ENCODE results near the gene IARS1.

IARS1 gene

DNA sequence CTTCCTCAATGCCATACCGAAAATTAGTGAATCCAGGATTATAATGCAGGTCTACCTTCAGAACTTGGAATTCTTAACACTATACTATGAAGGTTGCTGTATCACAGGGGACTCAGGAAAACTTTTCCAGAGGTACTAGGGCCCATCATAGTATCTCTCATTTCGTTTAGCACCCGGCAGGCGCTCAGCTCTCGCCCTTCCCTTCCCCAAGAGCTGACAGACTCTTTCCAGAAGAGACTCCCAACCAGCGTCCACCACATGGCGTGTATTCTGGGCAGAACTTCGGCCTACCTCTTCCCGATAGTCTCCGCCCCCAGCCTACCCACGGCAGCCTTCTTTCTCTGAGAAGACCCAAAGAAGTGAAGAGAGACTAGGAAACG is 31.4 kb upstream of the IARS1 start:
- H3K27me3 ChIP-seq (ENCODE audit: control insufficient read depth, insufficient read depth, low read length, poor library complexity, severe bottlenecking): no peaks in the 10 kb centered on the region
- no peak overlapping the region for H3K27ac ChIP-seq (ENCODE audit: insufficient read depth, low read depth, low read length, poor library complexity, severe bottlenecking)
- peaks cover 4% of the 10 kb centered on the region for H3K4me1 ChIP-seq (ENCODE audit: control insufficient read depth, insufficient read depth, low read length)
- 0% methylated on average over 12 of the region's 12 CpGs for WGBS, 2 experiments
- peaks cover 16% of the 10 kb centered on the region for H3K36me3 ChIP-seq (ENCODE audit: control insufficient read depth, insufficient read depth, low read length)
- H3K9me3 ChIP-seq (ENCODE audit: control insufficient read depth, low read length): no peaks in the 10 kb centered on the region
- peak overlapping the region; percentile 72 for H3K4me3 ChIP-seq (ENCODE audit: insufficient read depth, low read depth, low read length)

DNA sequence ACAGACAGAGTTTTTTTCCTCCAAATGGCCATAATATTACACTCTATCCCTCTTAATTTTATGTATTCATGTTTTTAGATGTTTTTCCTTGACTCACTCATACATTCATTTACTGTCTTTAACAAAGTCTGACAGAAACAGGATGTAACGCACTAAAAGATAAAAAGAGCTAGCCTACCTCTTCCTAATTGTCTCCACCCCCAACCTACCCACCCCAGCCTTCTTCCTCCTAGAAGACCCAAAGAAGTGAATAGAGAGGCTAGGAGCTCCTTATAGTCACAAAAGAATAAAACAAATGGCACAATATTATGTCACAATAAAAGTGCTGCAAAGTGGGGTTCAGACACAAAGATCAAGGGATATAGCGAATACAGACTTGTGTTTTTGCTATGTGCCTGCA is 30.9 kb upstream of the IARS1 start:
- H3K36me3 ChIP-seq (ENCODE audit: control insufficient read depth, insufficient read depth, low read length): peaks cover 19% of the 10 kb centered on the region
- H3K27me3 ChIP-seq (ENCODE audit: control insufficient read depth, insufficient read depth, low read length, poor library complexity, severe bottlenecking): no peaks in the 10 kb centered on the region
- 40 to 65% methylated on average over 2 of the region's 2 CpGs for WGBS, 2 experiments
- peak overlapping the region; percentile 72 for H3K4me3 ChIP-seq (ENCODE audit: insufficient read depth, low read depth, low read length)
- H3K4me1 ChIP-seq (ENCODE audit: control insufficient read depth, insufficient read depth, low read length): peaks cover 4% of the 10 kb centered on the region
- H3K9me3 ChIP-seq (ENCODE audit: control insufficient read depth, low read length): no peaks in the 10 kb centered on the region
- H3K27ac ChIP-seq (ENCODE audit: insufficient read depth, low read depth, low read length, poor library complexity, severe bottlenecking): no peak overlapping the region

DNA sequence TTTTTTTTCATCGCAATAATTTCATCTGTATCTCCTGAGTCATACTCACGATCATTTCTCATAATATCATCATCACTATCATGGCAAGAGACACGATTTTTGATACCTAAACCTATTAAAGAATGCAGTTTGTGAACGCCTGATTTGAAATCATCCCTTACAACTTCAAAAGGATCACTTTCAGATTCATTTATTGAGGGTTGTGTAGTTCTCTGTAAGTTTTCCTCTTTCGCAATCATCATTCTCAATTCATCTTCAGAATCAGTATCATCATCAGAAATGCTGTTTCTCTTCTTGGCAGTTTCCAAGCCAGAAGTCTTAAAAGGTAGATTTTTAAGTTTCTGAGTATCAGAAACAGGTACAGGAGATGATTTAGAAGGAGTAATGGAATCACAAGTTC is 22.0 kb upstream of the IARS1 start:
- Histone ChIP-seq H3K36me3 (ENCODE audit: control insufficient read depth, insufficient read depth, low read length) (peaks cover 35% of the 10 kb centered on the region), H3K27ac (ENCODE audit: insufficient read depth, low read depth, low read length, poor library complexity, severe bottlenecking) (no peak overlapping the region), H3K4me1 (ENCODE audit: control insufficient read depth, insufficient read depth, low read length) (no peaks in the 10 kb centered on the region), H3K27me3 (ENCODE audit: control insufficient read depth, insufficient read depth, low read length, poor library complexity, severe bottlenecking) (no peaks in the 10 kb centered on the region), H3K4me3 (ENCODE audit: insufficient read depth, low read depth, low read length) (no peak overlapping the region), H3K9me3 (ENCODE audit: control insufficient read depth, low read length) (no peaks in the 10 kb centered on the region)
- 93 to 98% methylated on average over 5 of the region's 5 CpGs for WGBS, 2 experiments

DNA sequence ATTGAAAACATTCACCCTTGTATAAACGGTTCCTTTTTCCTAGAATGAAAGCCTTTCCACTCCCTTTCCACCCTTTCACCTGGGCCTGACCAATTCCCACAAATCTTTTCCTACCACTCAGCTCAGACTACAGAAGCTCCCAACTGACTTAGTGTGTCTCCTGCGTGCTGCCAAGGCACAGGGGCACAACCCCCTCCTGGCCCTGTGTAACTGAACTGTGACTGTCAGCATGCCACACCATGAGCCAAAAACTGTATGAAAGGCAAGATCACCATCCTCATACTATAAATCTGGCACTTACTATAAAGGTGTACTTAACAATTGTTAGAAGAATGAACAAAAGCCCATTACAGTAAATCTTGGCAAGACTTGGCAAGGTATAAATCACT is 20.1 kb upstream of the IARS1 start:
- H3K9me3 ChIP-seq (ENCODE audit: control insufficient read depth, low read length): no peaks in the 10 kb centered on the region
- H3K36me3 ChIP-seq (ENCODE audit: control insufficient read depth, insufficient read depth, low read length): peaks cover 33% of the 10 kb centered on the region
- WGBS, 2 experiments: 92 to 93% methylated on average over 2 of the region's 2 CpGs
- H3K27ac ChIP-seq (ENCODE audit: insufficient read depth, low read depth, low read length, poor library complexity, severe bottlenecking): no peak overlapping the region
- H3K4me1 ChIP-seq (ENCODE audit: control insufficient read depth, insufficient read depth, low read length): no peaks in the 10 kb centered on the region
- no peaks in the 10 kb centered on the region for H3K27me3 ChIP-seq (ENCODE audit: control insufficient read depth, insufficient read depth, low read length, poor library complexity, severe bottlenecking)
- H3K4me3 ChIP-seq (ENCODE audit: insufficient read depth, low read depth, low read length): no peak overlapping the region

DNA sequence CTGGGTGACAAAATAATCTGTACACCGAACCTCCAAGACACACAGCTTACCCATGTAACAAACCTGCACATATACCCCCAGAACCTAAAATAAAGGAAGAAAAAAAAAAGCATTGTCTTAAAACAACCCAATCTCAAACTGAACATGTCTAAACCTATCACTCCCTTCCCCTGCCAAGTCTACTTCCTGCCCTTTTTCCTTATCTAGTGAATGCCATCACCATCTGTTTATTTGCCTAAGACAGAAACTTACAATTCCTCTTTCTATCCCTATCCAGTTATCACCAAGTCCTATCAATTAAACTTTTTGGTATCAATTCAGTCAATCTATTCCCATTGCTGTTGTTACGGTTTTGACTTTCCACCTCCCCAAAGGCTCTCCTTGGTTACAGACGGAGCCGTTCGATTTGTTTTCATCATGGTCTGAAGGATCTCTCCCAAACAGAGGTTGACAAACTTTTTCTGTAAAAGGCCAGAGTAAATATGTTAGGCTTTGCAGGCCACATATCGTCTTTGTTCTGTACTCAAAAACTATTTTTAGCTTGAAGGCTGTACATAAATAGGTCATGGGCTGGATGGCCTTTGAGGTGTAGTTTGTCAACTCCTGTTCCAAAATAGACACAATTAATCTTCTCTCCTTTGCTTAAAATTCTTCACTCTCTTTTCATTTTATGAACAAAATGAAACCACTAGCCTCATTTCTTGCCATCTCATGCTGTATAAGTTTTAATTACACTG is 19.6 kb upstream of the IARS1 start:
- H3K36me3 ChIP-seq (ENCODE audit: control insufficient read depth, insufficient read depth, low read length): peaks cover 32% of the 10 kb centered on the region
- no peaks in the 10 kb centered on the region for H3K27me3 ChIP-seq (ENCODE audit: control insufficient read depth, insufficient read depth, low read length, poor library complexity, severe bottlenecking)
- no peak overlapping the region for H3K27ac ChIP-seq (ENCODE audit: insufficient read depth, low read depth, low read length, poor library complexity, severe bottlenecking)
- H3K4me3 ChIP-seq (ENCODE audit: insufficient read depth, low read depth, low read length): no peak overlapping the region
- no peaks in the 10 kb centered on the region for H3K4me1 ChIP-seq (ENCODE audit: control insufficient read depth, insufficient read depth, low read length)
- H3K9me3 ChIP-seq (ENCODE audit: control insufficient read depth, low read length): no peaks in the 10 kb centered on the region
- 94 to 96% methylated on average over 6 of the region's 6 CpGs for WGBS, 2 experiments

DNA sequence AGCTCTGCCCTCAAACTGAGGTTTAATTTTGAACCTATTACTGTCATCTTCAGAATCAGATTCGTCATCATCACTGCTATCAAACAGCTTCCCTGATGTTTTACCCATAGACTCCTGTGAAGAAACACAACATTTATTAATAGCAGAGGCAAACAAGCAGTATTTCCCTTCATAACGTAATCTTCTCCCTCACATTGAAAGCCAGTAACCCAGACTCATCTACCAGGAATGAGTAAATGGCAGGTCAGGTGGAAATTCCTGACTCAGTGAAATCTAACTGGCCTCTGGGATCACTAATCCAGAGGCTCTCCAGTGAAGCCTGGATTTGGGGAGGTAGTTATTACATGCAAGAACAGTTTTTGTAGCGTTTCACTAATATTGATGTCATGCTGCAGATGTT is 17.1 kb upstream of the IARS1 start:
- Histone ChIP-seq H3K27ac (ENCODE audit: insufficient read depth, low read depth, low read length, poor library complexity, severe bottlenecking) (no peak overlapping the region), H3K36me3 (ENCODE audit: control insufficient read depth, insufficient read depth, low read length) (peaks cover 30% of the 10 kb centered on the region), H3K4me3 (ENCODE audit: insufficient read depth, low read depth, low read length) (no peak overlapping the region), H3K4me1 (ENCODE audit: control insufficient read depth, insufficient read depth, low read length) (no peaks in the 10 kb centered on the region), H3K27me3 (ENCODE audit: control insufficient read depth, insufficient read depth, low read length, poor library complexity, severe bottlenecking) (no peaks in the 10 kb centered on the region), H3K9me3 (ENCODE audit: control insufficient read depth, low read length) (no peaks in the 10 kb centered on the region)
- WGBS, 2 experiments: 94 to 96% methylated on average over 3 of the region's 3 CpGs

- H3K27ac ChIP-seq (ENCODE audit: insufficient read depth, low read depth, low read length, poor library complexity, severe bottlenecking): no peak overlapping the region
- H3K9me3 ChIP-seq (ENCODE audit: control insufficient read depth, low read length): no peaks in the 10 kb centered on the region
- no peaks in the 10 kb centered on the region for H3K4me1 ChIP-seq (ENCODE audit: control insufficient read depth, insufficient read depth, low read length)
- H3K36me3 ChIP-seq (ENCODE audit: control insufficient read depth, insufficient read depth, low read length): peaks cover 34% of the 10 kb centered on the region
- H3K27me3 ChIP-seq (ENCODE audit: control insufficient read depth, insufficient read depth, low read length, poor library complexity, severe bottlenecking): no peaks in the 10 kb centered on the region
- no peak overlapping the region for H3K4me3 ChIP-seq (ENCODE audit: insufficient read depth, low read depth, low read length)
These were observed 15.4 kb upstream of the IARS1 start for GRCh38 chr9:92308893-92309292.

GRCh38 chr9:92300936-92301335 is 7.4 kb upstream of the IARS1 start:
- Histone ChIP-seq H3K9me3 (ENCODE audit: control insufficient read depth, low read length) (no peaks in the 10 kb centered on the region), H3K36me3 (ENCODE audit: control insufficient read depth, insufficient read depth, low read length) (peaks cover 45% of the 10 kb centered on the region), H3K4me1 (ENCODE audit: control insufficient read depth, insufficient read depth, low read length) (no peaks in the 10 kb centered on the region), H3K4me3 (ENCODE audit: insufficient read depth, low read depth, low read length) (no peak overlapping the region), H3K27me3 (ENCODE audit: control insufficient read depth, insufficient read depth, low read length, poor library complexity, severe bottlenecking) (no peaks in the 10 kb centered on the region), H3K27ac (ENCODE audit: insufficient read depth, low read depth, low read length, poor library complexity, severe bottlenecking) (no peak overlapping the region)
- WGBS, 2 experiments: 75 to 94% methylated on average over 1 of the region's 1 CpG

DNA sequence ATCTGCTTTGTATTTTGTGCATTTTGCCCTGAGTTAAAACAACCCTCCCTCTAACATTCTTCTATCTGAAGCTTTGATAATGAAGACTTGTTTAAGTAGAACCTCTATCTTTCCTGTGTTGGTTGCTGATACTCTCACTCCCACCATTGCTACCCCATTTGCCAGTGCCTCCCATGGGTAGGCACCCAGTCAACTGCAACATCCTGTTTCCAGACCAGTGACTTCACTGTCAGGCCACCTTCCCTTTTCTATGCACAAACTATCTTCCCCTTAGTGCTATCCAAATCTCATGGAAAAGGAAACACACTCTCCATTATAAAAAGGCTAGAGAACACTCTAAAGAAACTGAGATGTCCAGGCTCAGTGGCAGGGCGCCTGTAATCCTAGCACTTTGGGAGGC is 5.6 kb upstream of the IARS1 start:
- peaks cover 36% of the 10 kb centered on the region for H3K36me3 ChIP-seq (ENCODE audit: control insufficient read depth, insufficient read depth, low read length)
- no peak overlapping the region for H3K4me3 ChIP-seq (ENCODE audit: insufficient read depth, low read depth, low read length)
- no peaks in the 10 kb centered on the region for H3K9me3 ChIP-seq (ENCODE audit: control insufficient read depth, low read length)
- no peaks in the 10 kb centered on the region for H3K27me3 ChIP-seq (ENCODE audit: control insufficient read depth, insufficient read depth, low read length, poor library complexity, severe bottlenecking)
- WGBS, 2 experiments: 82 to 92% methylated on average over 1 of the region's 1 CpG
- no peak overlapping the region for H3K27ac ChIP-seq (ENCODE audit: insufficient read depth, low read depth, low read length, poor library complexity, severe bottlenecking)
- H3K4me1 ChIP-seq (ENCODE audit: control insufficient read depth, insufficient read depth, low read length): no peaks in the 10 kb centered on the region

- H3K9me3 ChIP-seq (ENCODE audit: control insufficient read depth, low read length): no peaks in the 10 kb centered on the region
- no peak overlapping the region for H3K27ac ChIP-seq (ENCODE audit: insufficient read depth, low read depth, low read length, poor library complexity, severe bottlenecking)
- H3K4me1 ChIP-seq (ENCODE audit: control insufficient read depth, insufficient read depth, low read length): no peaks in the 10 kb centered on the region
- H3K4me3 ChIP-seq (ENCODE audit: insufficient read depth, low read depth, low read length): no peak overlapping the region
- WGBS, 2 experiments: 88 to 95% methylated on average over 1 of the region's 3 CpGs
- H3K27me3 ChIP-seq (ENCODE audit: control insufficient read depth, insufficient read depth, low read length, poor library complexity, severe bottlenecking): no peaks in the 10 kb centered on the region
- peaks cover 36% of the 10 kb centered on the region for H3K36me3 ChIP-seq (ENCODE audit: control insufficient read depth, insufficient read depth, low read length)
These were observed 4.5 kb upstream of the IARS1 start for GRCh38 chr9:92298036-92298435.

- WGBS, 2 experiments: 98 to 99% methylated on average over 3 of the region's 3 CpGs
- H3K36me3 ChIP-seq (ENCODE audit: control insufficient read depth, insufficient read depth, low read length): peaks cover 31% of the 10 kb centered on the region
- H3K9me3 ChIP-seq (ENCODE audit: control insufficient read depth, low read length): no peaks in the 10 kb centered on the region
- H3K27ac ChIP-seq (ENCODE audit: insufficient read depth, low read depth, low read length, poor library complexity, severe bottlenecking): no peak overlapping the region
- no peaks in the 10 kb centered on the region for H3K27me3 ChIP-seq (ENCODE audit: control insufficient read depth, insufficient read depth, low read length, poor library complexity, severe bottlenecking)
- H3K4me1 ChIP-seq (ENCODE audit: control insufficient read depth, insufficient read depth, low read length): no peaks in the 10 kb centered on the region
- no peak overlapping the region for H3K4me3 ChIP-seq (ENCODE audit: insufficient read depth, low read depth, low read length)
These were observed 4.1 kb upstream of the IARS1 start for GRCh38 chr9:92297611-92298010.
